ACC112 (cell line): Measurements from ENCODE around the gene CDKL4.
"Not testable (repeated sequence)": the region's sequence is repeated elsewhere in the genome, so short reads cannot be mapped to it uniquely, and the experiment has no call there.

Source experiments
- H2AFZ ChIP-seq: fragments of 200-600 bp; sonication (generic); one replicate; pipeline ENCODE4 v1.6.0; 2017; ENCODE audit warnings: antibody characterized with exemption, low read length; ENCODE audit not compliant: unreplicated experiment
- H3K27ac ChIP-seq: fragments of 200-600 bp; sonication (generic); 2 replicates; pipeline ENCODE4 v1.5.1; 2014; ENCODE audit warnings: low read depth, mild to moderate bottlenecking, antibody characterized with exemption, low read length, moderate library complexity
- H3K27me3 ChIP-seq: fragments of 200-600 bp; sonication (generic); 2 replicates; pipeline ENCODE4 v1.6.1; 2014; ENCODE audit warnings: mild to moderate bottlenecking, antibody characterized with exemption, low read length, moderate library complexity, mixed read lengths; ENCODE audit not compliant: insufficient read depth
- H3K36me3 ChIP-seq: fragments of 200-600 bp; sonication (generic); 2 replicates; pipeline ENCODE4 v1.6.1; 2016; ENCODE audit warnings: mild to moderate bottlenecking, antibody characterized with exemption, low read length, moderate library complexity, mixed read lengths; ENCODE audit not compliant: insufficient read depth
- H3K4me1 ChIP-seq: fragments of 200-600 bp; sonication (generic); one replicate; pipeline ENCODE4 v1.6.1; 2016; ENCODE audit warnings: low read length, mixed read lengths; ENCODE audit not compliant: insufficient read depth, unreplicated experiment, control insufficient read depth
- H3K4me3 ChIP-seq: fragments of 200-600 bp; sonication (generic); 2 replicates; pipeline ENCODE4 v1.5.1; 2014; ENCODE audit warnings: mild to moderate bottlenecking, low read depth, low read length
- H3K79me2 ChIP-seq: fragments of 200-600 bp; sonication (generic); one replicate; pipeline ENCODE4 v1.6.0; 2016; ENCODE audit warnings: low read length; ENCODE audit not compliant: control insufficient read depth, unreplicated experiment, insufficient read depth

The CDKL4 gene

DNA sequence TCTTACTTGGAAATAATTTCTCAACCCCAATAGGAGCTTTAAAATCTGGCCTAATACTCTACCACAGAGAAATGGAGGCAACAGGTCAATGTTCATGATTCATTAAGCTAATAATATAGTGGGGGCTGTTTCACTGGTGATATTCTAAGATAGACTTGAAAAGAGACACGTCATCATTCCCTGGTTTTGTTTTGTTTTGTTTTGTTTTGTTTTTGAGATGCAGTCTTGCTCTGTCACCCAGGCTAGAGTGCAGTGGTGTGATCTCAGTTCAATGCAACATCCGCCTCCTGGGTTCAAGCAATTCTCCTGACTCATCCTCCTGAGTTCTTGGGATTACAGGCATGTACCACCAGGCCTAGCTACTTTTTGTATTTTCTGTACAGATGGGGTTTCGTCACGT lies 85.4 kb downstream of the CDKL4 start:
- no peaks in the 10 kb centered on the region for H3K27me3 ChIP-seq
- no peaks in the 10 kb centered on the region for H3K79me2 ChIP-seq
- H3K36me3 ChIP-seq, result no peaks in the 10 kb centered on the region
- peaks cover 7% of the 10 kb centered on the region for H3K4me1 ChIP-seq
- peak overlapping the region; percentile 68 for H3K27ac ChIP-seq
- H2AFZ ChIP-seq, result peak overlapping the region; percentile 2
- no peak overlapping the region for H3K4me3 ChIP-seq

DNA sequence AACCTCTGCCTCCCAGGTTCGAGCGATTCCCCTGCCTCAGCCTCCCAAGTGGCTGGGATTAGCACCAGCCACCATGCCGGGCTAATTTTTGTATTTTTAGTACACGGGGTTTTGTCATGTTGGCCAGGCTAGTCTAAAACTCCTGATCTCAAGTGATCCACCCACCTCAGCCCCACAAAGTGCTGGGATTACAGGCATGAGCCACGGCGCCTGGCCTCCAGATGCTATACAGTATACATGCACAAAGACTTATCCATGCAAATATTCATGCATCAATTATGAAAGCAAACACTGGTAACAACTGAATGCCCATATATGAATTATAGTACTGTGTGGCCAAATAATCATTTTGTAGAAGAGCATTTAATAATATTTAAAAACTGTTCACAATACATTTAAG lies 86.9 kb downstream of the CDKL4 start:
- H3K36me3 ChIP-seq, result no peaks in the 10 kb centered on the region
- no peaks in the 10 kb centered on the region for H3K27me3 ChIP-seq
- H3K79me2 ChIP-seq, result no peaks in the 10 kb centered on the region
- no peak overlapping the region for H3K4me3 ChIP-seq
- no peak overlapping the region for H2AFZ ChIP-seq
- H3K4me1 ChIP-seq, result peaks cover 12% of the 10 kb centered on the region
- no peak overlapping the region for H3K27ac ChIP-seq

DNA sequence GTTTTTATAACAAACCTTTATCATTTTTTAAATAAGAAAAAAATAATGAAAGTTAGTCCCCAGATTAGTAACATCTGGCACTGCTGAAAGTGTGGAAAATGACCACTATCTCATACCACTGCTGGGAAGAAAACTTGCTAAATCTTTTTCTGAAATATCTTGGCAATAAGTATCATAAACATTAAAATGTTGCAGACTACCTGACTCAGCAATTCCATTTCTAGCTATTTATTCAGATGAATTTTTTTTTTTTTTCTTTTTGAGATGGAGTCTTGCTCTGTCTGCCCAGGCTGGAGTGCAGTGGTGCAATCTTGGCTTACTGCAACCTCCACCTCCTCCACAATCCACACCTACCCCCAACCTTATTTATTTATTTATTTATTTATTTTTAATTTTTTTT lies 87.7 kb downstream of the CDKL4 start:
- Histone ChIP-seq H3K27me3 (no peaks in the 10 kb centered on the region), H3K4me1 (peaks cover 12% of the 10 kb centered on the region), H3K4me3 (no peak overlapping the region), H3K27ac (no peak overlapping the region), H2AFZ (no peak overlapping the region), H3K79me2 (no peaks in the 10 kb centered on the region), H3K36me3 (no peaks in the 10 kb centered on the region)

DNA sequence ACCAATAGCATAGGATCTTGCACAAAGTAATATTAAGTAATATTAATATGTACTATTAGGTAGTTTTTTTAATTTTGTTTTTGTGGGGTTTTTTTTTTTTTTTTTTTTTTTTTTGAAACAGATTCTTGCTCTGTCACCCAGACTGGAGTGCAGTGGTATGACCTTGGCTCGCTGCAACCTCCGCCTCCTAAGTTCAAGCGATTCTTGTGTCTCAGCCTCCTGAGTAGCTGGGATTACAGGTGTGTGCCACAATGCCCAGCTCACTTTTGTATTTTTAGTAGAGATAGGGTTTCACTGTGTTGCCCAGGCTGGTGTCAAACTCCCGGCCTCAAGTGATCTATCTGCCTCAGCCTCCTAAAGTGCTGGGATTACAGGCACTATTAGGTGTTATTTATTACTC lies 88.2 kb downstream of the CDKL4 start:
- not testable (repeated sequence) for H3K27me3 ChIP-seq, H3K4me3 ChIP-seq, H2AFZ ChIP-seq, H3K79me2 ChIP-seq, H3K36me3 ChIP-seq, H3K27ac ChIP-seq
- peaks cover 12% of the 10 kb centered on the region for H3K4me1 ChIP-seq

DNA sequence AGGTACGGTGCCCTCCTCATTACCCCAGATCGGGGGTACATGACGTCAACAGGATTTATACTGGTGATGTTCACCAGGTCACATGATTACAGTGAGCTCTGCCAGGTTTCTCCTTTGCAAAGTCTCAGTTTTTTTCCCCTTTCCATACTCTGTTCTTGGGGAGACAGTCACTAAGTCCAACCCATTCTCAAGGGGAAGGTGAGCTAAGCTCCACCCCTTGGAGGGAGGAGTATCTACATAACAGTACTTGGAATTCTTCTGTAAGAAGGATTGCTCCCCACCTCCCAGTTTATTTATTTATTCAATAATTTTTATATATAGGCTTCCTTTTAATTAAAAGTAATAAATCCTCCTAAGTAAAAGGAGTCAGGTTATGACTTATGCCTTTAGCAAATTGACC lies 88.8 kb downstream of the CDKL4 start:
- Histone ChIP-seq H3K4me3 (no peak overlapping the region), H3K27ac (no peak overlapping the region), H3K36me3 (no peaks in the 10 kb centered on the region), H3K4me1 (peaks cover 12% of the 10 kb centered on the region), H3K27me3 (no peaks in the 10 kb centered on the region), H2AFZ (no peak overlapping the region), H3K79me2 (no peaks in the 10 kb centered on the region)

DNA sequence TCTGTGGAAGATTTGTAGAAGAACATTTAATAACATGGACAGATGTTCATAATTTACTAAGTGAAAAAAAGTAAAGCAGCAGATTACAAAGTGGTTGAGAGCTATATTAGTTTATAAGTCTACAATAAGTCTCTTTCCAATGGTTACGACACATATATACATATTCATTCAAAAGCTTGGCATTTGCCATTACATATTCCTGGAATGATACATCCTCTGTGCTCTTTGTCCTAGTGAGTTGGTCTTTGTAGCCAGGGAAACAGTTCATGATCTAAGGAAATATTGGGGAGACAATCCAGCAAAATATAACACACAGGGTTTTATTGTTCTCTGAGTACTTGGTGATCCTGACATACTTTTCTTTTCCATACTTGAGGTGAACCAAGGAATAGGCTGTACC lies 90.5 kb downstream of the CDKL4 start:
- Histone ChIP-seq H3K27me3 (no peaks in the 10 kb centered on the region), H3K79me2 (no peaks in the 10 kb centered on the region), H3K36me3 (no peaks in the 10 kb centered on the region), H3K27ac (peak overlapping the region; percentile 54), H3K4me1 (peaks cover 8% of the 10 kb centered on the region), H3K4me3 (no peak overlapping the region), H2AFZ (no peak overlapping the region)

DNA sequence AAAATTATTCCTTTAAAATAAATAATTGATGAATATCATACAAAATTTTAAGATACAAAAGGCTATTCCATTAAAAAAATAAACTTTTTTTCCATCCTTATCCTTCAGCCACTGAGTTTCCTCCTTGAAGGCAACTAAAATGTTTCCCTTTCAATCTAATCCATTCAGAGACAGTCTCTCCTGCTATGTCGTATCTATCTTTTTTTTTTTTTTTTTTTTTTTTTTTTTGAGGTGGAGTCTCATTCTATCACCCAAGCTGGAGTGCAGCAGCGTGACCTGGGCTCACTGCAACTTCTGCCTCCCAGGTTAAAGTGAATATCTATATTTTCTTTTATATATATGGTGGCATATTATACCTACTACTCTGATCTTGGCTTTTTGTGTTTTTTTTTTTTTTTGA lies 91.3 kb downstream of the CDKL4 start:
- Histone ChIP-seq H3K27ac (no peak overlapping the region), H3K4me1 (peaks cover 8% of the 10 kb centered on the region), H3K27me3 (no peaks in the 10 kb centered on the region), H3K4me3 (no peak overlapping the region), H3K79me2 (no peaks in the 10 kb centered on the region), H2AFZ (no peak overlapping the region), H3K36me3 (no peaks in the 10 kb centered on the region)

DNA sequence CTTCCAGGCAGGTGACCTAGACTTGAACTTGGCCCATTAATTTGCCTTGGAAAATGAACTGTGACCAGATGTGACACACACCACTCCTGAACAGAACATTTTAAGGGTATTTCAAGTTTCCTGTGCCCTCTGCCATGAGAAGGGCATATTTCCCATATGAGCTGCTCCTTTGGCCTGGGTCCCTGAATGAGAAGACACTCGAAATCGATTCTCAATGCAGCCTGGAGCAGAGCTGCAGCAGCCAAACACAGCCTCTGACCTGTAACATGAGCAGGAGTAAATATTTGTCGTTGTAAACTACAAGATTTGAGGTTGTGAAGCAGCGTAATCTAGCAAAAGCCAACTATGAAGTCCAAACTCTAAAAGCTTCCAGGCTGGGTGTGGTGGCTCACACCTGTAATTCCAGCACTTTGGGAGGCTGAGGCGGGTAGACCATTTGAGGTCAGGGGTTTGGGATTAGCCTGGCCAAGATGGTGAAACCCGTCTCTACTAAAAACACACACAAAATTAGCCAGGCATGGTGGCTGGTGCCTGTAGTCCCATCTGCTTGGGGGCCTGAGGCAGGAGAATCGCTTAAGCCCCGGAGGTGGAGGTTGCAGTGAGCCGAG lies 92.8 kb downstream of the CDKL4 start:
- no peaks in the 10 kb centered on the region for H3K79me2 ChIP-seq
- H3K4me1 ChIP-seq, result peaks cover 8% of the 10 kb centered on the region
- H3K4me3 ChIP-seq, result no peak overlapping the region
- no peaks in the 10 kb centered on the region for H3K27me3 ChIP-seq
- H3K36me3 ChIP-seq, result no peaks in the 10 kb centered on the region
- no peak overlapping the region for H3K27ac ChIP-seq
- H2AFZ ChIP-seq, result no peak overlapping the region

DNA sequence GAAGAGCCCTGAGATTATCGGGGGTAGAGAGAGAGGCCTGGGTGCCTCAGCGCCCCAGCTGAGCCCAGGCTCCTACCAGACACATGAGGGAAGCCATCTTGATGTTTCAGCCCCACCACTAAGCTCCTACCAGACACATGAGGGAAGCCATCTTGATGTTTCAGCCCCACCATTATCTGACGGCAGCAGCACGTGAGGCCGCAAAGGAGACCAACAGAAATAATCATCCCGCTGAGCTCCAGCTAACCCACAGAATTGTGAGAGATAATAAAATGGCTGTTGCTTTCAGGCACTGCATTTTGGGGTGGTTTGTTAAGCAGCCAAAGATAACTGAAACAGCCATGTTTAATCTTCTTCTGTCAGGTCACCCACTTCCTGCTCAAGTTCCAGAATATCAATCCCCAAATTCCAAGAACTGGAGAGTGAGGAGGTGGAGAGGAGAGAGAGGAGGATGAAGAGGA lies 93.6 kb downstream of the CDKL4 start:
- Histone ChIP-seq H3K27ac (no peak overlapping the region), H3K27me3 (no peaks in the 10 kb centered on the region), H3K4me1 (peaks cover 8% of the 10 kb centered on the region), H3K36me3 (no peaks in the 10 kb centered on the region), H2AFZ (no peak overlapping the region), H3K4me3 (no peak overlapping the region), H3K79me2 (no peaks in the 10 kb centered on the region)

DNA sequence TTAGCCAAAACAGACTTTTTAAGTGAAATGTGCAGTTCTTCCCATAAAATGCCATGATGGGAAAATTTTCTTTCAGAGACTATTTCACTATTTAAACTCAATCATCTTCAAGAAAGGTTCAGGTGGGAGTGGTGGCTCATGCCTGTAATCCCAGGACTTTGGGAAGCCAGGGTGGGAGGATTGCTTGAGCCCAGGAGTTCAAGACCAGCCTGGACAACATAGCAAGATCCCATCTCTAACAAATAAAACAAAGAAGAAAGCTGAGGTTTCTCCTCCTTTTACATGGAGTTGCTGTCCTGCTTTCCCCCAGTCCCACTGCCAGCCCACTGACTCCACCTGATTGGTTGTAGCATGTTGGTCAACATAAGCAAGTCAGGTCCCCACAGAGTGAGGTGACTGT lies 97.1 kb downstream of the CDKL4 start:
- H2AFZ ChIP-seq, result no peak overlapping the region

DNA sequence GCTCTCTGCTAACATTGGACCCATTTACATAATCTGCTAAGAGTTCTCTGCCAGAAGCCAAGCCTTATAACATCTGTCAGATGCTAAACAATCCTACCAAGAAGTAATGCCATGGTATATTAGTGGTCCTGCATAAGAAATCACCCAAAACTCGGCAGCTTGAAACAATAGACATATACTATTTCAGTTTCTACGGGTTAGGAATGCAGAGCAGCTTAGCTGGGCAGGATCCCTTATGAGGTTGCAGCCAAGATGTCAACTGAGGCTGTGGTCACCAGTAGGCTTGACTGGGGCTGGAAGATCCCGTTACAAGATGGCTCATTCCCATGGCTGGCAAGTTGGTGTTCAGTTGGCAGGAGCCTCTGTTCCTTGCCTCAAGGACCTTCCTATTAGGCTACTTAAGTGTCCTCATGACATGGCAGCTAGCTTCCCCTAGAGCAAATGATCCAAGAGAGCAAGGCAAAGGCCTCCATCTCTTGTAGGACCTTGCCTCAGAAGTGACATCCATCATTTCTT lies 97.8 kb downstream of the CDKL4 start:
- no peaks in the 10 kb centered on the region for H3K27me3 ChIP-seq
- H2AFZ ChIP-seq, result no peak overlapping the region
- no peaks in the 10 kb centered on the region for H3K4me1 ChIP-seq
- no peaks in the 10 kb centered on the region for H3K79me2 ChIP-seq
- no peak overlapping the region for H3K27ac ChIP-seq
- no peaks in the 10 kb centered on the region for H3K36me3 ChIP-seq
- H3K4me3 ChIP-seq, result no peak overlapping the region

More for the DNA sequence above, 97.1 kb downstream of the CDKL4 start:
- Histone ChIP-seq H3K36me3 (no peaks in the 10 kb centered on the region), H3K4me1 (no peaks in the 10 kb centered on the region), H3K4me3 (no peak overlapping the region), H3K27ac (no peak overlapping the region), H3K27me3 (no peaks in the 10 kb centered on the region), H3K79me2 (no peaks in the 10 kb centered on the region)
